Measurements from ENCODE around the gene PRPS2. TPM values are rescaled to one million over a fixed set of nuclear protein-coding genes. Genes with fewer than 3 reads are reported as not detected.

The PRPS2 gene
- total and polyA plus RNA-seq, 2 of the 8 experiments (the other 6 are each of a cell fraction or from before 2014, with no cell fraction given), result 11.8 to 31.4 TPM

DNA sequence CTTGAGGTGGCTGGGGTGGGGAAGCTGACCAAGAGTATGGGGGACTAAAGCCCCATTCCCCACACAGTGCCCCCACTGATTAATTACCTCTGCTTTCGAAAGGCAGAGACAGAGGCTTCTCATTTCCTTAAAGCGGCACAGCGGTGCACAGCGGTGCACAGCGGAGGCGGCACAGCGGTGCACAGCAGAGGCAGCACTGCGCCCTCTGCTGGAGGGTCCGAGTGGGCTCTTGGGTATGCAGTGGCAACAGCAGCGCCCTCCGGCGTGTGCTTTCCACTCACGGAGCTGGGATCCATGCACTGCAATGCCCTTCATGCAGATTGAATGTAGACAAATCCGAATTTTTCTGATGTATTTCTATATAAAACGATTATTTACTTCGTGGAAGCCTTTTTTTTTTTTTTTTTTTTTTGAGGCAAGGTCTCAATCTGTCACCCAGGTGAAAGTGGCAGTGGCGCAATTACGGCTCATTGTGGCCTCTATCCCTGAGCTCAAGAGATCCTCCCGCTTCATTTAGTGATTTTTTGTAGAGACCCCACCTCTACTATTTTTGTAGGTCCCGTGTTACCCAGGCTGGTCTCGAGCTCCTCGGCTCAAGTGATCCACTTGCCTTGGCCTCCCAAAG is 19.7 kb upstream of the PRPS2 start:
- Histone ChIP-seq H3K27ac (ENCODE audit: low read depth, low read length) (no peak overlapping the region), H4K8ac (ENCODE audit: extremely low read depth, insufficient read depth, low read length) (no peak overlapping the region), H2AK5ac (ENCODE audit: low read depth, low read length) (no peak overlapping the region), H3K79me1 (ENCODE audit: low read depth, low read length) (no peaks in the 10 kb centered on the region), H3K4me2 (ENCODE audit: insufficient read depth in 1 of 2, low read depth in 2 of 2, low read length in 2 of 2) (peak overlapping the region in 1 of 2 experiments; percentile 53; a peak in 2 of 4 replicates), H4K5ac (ENCODE audit: insufficient read length, low read depth, low read length) (no peak overlapping the region), H3K4me3 (ENCODE audit: extremely low read depth in 1 of 4, insufficient read depth in 2 of 4, low read depth in 3 of 4, low read length in 4 of 4) (peak overlapping the region in 1 of 4 experiments; percentile 10; a peak in 1 of 8 replicates), H3K23ac (ENCODE audit: insufficient read length) (no peak overlapping the region), H2AFZ (ENCODE audit: low read length) (no peak overlapping the region), H3K27me3 (replicated peaks in 1 of 4; ENCODE audit: control insufficient read depth in 3 of 4, extremely low read depth in 1 of 4, insufficient read depth in 3 of 4, low read length in 3 of 4) (no peaks in the 10 kb centered on the region), H3K9me3 (ENCODE audit: insufficient read depth in 2 of 2, low read depth in 1 of 2, low read length in 1 of 2) (no peaks in the 10 kb centered on the region), H3K79me2 (ENCODE audit: control insufficient read depth in 1 of 2, insufficient read depth in 2 of 2, low read length in 2 of 2) (no peaks in the 10 kb centered on the region), H3K14ac (ENCODE audit: insufficient read length) (no peak overlapping the region), H4K91ac (replicated peaks; ENCODE audit: insufficient read length, low read length) (no peak overlapping the region), H4K20me1 (replicated peaks in 1 of 2; ENCODE audit: control insufficient read depth in 1 of 2, insufficient read depth in 2 of 2, low read length in 2 of 2) (no peaks in the 10 kb centered on the region), H2BK15ac (ENCODE audit: low read length) (no peak overlapping the region), H3K18ac (ENCODE audit: extremely low read depth, low read length) (no peak overlapping the region), H3K4ac (replicated peaks; ENCODE audit: insufficient read length, low read depth, low read length) (no peak overlapping the region), H3K9ac (replicated peaks in 1 of 4; ENCODE audit: extremely low read depth in 1 of 4, low read depth in 3 of 4, low read length in 3 of 4) (no peak overlapping the region), H3K36me3 (ENCODE audit: control insufficient read depth in 2 of 4, insufficient read depth in 4 of 4, low read length in 3 of 4) (no peaks in the 10 kb centered on the region), H3K4me1 (replicated peaks in 1 of 4; ENCODE audit: control insufficient read depth in 3 of 4, insufficient read depth in 4 of 4, low read length in 3 of 4) (no peaks in the 10 kb centered on the region), H3K56ac (replicated peaks; ENCODE audit: insufficient read length, low read depth, low read length) (no peak overlapping the region), H3K23me2 (ENCODE audit: low read depth, low read length) (no peaks in the 10 kb centered on the region), H2BK20ac (ENCODE audit: low read length) (no peak overlapping the region), H2BK12ac (ENCODE audit: low read depth, low read length) (no peak overlapping the region), H2BK120ac (replicated peaks; ENCODE audit: low read depth, low read length) (no peak overlapping the region), H2BK5ac (ENCODE audit: low read depth, low read length) (no peak overlapping the region)
- WGBS, 2 experiments (ENCODE audit: extremely low coverage in 1 of 2, insufficient coverage in 1 of 2, insufficient read length in 1 of 2, insufficient replicate concordance in 2 of 2, low coverage in 1 of 2, low lambda C conversion rate in 2 of 2, missing lambda C conversion rate in 1 of 2), result 30% methylated on average over 19 of the region's 22 CpGs; no CpG with 5 or more reads in 1 of the 2 experiments
- DNase-seq (ENCODE audit: low read depth in 1 of 2, low spot score in 2 of 2), result peak in 1 of 2 experiments; percentile 66
- ChIA-PET CTCF (ENCODE audit: partially characterized antibody) (interaction anchor here (0.6 to 3.9 kb wide), 33 partner anchors 9 to 694 kb away, joined by 3 to 43 read pairs (median 4); partner anchors contain the start of gene PRPS2), POLR2A (ENCODE audit: partially characterized antibody) (no interaction called here)
- no peak for FAIRE-seq
- TF ChIP-seq HDAC2 (IDR thresholded peaks at IDR 0.05; ENCODE audit: borderline replicate concordance in 1 of 2, low read depth in 2 of 2, low read length in 2 of 2) (0 out of 4 replicates have a peak, but pooled peaks of 1 of the 2 experiments have one; percentile 39), TAF7 (optimal IDR thresholded peaks at IDR 0.05; ENCODE audit: borderline replicate concordance, low read depth, low read length) (peak; percentile 48), ASH2L (IDR thresholded peaks at IDR 0.05; ENCODE audit: low read length) (peak; percentile 26), NANOG (IDR thresholded peaks at IDR 0.05; ENCODE audit: insufficient read depth, low read depth, low read length, poor library complexity, severe bottlenecking) (peak; percentile 47), EGR1 (IDR thresholded peaks at IDR 0.05; ENCODE audit: borderline replicate concordance, low read depth, low read length) (peak; percentile 79; the same call in 1 of the 2 replicates), JUN (IDR thresholded peaks at IDR 0.05; ENCODE audit: low read depth, low read length) (no peak), TEAD4 (IDR thresholded peaks at IDR 0.05; ENCODE audit: low read depth, low read length) (peak; percentile 62; the same call in 1 of the 2 replicates), RAD21 (IDR thresholded peaks at IDR 0.05 in 1 of 2, conservative IDR thresholded peaks at IDR 0.05 in 1 of 2; ENCODE audit: low read depth in 2 of 2, low read length in 2 of 2) (peak; percentile 48 to 71; a peak in 3 of 4 replicates)
- TF ChIP-seq, protein P1, sequence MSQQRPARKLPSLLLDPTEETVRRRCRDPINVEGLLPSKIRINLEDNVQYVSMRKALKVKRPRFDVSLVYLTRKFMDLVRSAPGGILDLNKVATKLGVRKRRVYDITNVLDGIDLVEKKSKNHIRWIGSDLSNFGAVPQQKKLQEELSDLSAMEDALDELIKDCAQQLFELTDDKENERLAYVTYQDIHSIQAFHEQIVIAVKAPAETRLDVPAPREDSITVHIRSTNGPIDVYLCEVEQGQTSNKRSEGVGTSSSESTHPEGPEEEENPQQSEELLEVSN (IDR thresholded peaks at IDR 0.05), result no peak
